Heart left ventricle (tissue), 13 donors: Measurements from ENCODE around the gene MUC6.

ENCODE experiments used
- POLR2A ChIP-seq, 2 donors: fragments of 450-650 bp; IDR thresholded peaks; one replicate each; pipeline ENCODE4 v1.6.1; 2017; ENCODE audit warnings: antibody characterized with exemption in 2 of 2, mild to moderate bottlenecking in 2 of 2, moderate library complexity in 2 of 2
- TF ChIP-seq, protein P1 (sequence below), 12 donors: fragments of 200-600 bp; sonication (generic) in 4 of 12; IDR thresholded peaks; one replicate each; pipeline versions ENCODE4 v1.5.0 to v1.8.0; 2018 to 2022; ENCODE audit warnings: antibody characterized with exemption in 12 of 12, mild to moderate bottlenecking in 5 of 12
- donor health status: ischemic (EF 13 %, LVEDD 7.1; RV severe dilation, severe dysfunction).
- donor health status: DM: no; HTN: yes; CAD: no.
- donor health status: DM: no; HTN: no; CAD: no.
- donor health status: ischemic (EF 25% LVEDD 6.9; RV normal size, moderate dysfunction).
- donor health status: ischemic (EF 25% LVEDD 5.7; RV mildly dilated, moderate dysfunction).
- donor health status: ischemic (EF 35%, LVEDD 5.7; RV mildly dilated, moderate dysfunction).
- donor health status: nonischemic (EF 11% LVEDD 7.7; RV severe dilation, severe dysfunction).
- donor health status: DM: yes; HTN: yes; CAD: no.
- donor health status: PGD.
- donor health status: ischemic (EF 29% LVEDD 5.4; RV normal size, mild dysfunction).
- donor health status: nonischemic (EF 23%, LVEDD 6.1; RV moderate dilation, normal function).

- TF ChIP-seq, protein P1, sequence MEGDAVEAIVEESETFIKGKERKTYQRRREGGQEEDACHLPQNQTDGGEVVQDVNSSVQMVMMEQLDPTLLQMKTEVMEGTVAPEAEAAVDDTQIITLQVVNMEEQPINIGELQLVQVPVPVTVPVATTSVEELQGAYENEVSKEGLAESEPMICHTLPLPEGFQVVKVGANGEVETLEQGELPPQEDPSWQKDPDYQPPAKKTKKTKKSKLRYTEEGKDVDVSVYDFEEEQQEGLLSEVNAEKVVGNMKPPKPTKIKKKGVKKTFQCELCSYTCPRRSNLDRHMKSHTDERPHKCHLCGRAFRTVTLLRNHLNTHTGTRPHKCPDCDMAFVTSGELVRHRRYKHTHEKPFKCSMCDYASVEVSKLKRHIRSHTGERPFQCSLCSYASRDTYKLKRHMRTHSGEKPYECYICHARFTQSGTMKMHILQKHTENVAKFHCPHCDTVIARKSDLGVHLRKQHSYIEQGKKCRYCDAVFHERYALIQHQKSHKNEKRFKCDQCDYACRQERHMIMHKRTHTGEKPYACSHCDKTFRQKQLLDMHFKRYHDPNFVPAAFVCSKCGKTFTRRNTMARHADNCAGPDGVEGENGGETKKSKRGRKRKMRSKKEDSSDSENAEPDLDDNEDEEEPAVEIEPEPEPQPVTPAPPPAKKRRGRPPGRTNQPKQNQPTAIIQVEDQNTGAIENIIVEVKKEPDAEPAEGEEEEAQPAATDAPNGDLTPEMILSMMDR (IDR thresholded peaks at IDR 0.05), result no peak
- TF ChIP-seq POLR2A (IDR thresholded peaks at IDR 0.05), result no peak
These were observed 38.0 kb upstream of the MUC6 start, which contains the start of gene MUC2 for GRCh38 chr11:1074244-1075221.
